Ovary (tissue), 9 donors: Measurements from ENCODE around the gene ZNF699. TPM values are rescaled to one million over a fixed set of nuclear protein-coding genes. Genes with fewer than 3 reads are reported as not detected.

Source experiments
- DNase-seq, 5 donors: peaks; one replicate each; pipeline ENCODE4 v3.0.0-alpha.2; 2019 to 2020
- H3K27ac ChIP-seq, 2 donors: fragments of 200-600 bp; one replicate each; pipeline versions ENCODE4 v1.5.1 to v1.8.0; 2019 to 2022
- H3K27me3 ChIP-seq: fragments of 200-600 bp; one replicate; pipeline ENCODE4 v1.8.0; 2022
- H3K36me3 ChIP-seq: fragments of 200-600 bp; sonication (generic); one replicate; pipeline ENCODE4 v1.5.1; 2019
- H3K4me1 ChIP-seq: one replicate; pipeline ENCODE4 v1.8.1; 2013; ENCODE audit warnings: mild to moderate bottlenecking, moderate library complexity; ENCODE audit not compliant: insufficient read depth
- H3K4me3 ChIP-seq: fragments of 200-600 bp; sonication (generic); one replicate; pipeline ENCODE4 v1.5.1; 2017
- H3K9me3 ChIP-seq, 2 donors: fragments of 200-600 bp in 1 of 2; sonication (generic) in 1 of 2; one replicate each; pipeline versions ENCODE4 v1.5.1 to v1.8.1; 2013 to 2019; ENCODE audit warnings: mild to moderate bottlenecking in 1 of 2, moderate library complexity in 1 of 2
- EP300 ChIP-seq: sonication (generic); formaldehyde crosslinking; IDR thresholded peaks from one replicate; pipeline ENCODE4 v1.6.1; 2017; ENCODE audit warnings: antibody characterized with exemption
- POLR2A ChIP-seq: fragments of 450-650 bp; IDR thresholded peaks from one replicate; pipeline ENCODE4 v1.6.1; 2017; ENCODE audit warnings: antibody characterized with exemption, mild to moderate bottlenecking, moderate library complexity
- WGBS, 3 donors: extraction: QIAGEN DNeasy Blood & Tissue Kit in 1 of 3; methylation state at CpG; one replicate each; pipeline versions ENCODE4 v1.1.5 to v1.1.7; 2013 to 2017; 5-methylcytosine and 5-hydroxymethylcytosine counted together
- intact Hi-C, 4 donors: fragments of 100-400 bp; cut with DNase I; formaldehyde crosslinking; loops; one replicate each; pipeline versions ENCODE4 v1.11.0 to v1.15.1; 2022 to 2023
- polyA plus RNA-seq, 2 donors: library from polyadenylated mRNA; stranded (reverse); fragments of 200-250 nt in 1 of 2; fragments of 350-450 nt in 1 of 2; fragmentation: Illumina TruSeq in 1 of 2; extraction: RNeasy Lipid Tissue Mini Kit (QIAGEN cat#74804) in 1 of 2; gene quantifications; one replicate each; pipeline ENCODE4 v1.2.3, GENCODE V29; 2013 to 2014
- total RNA-seq, 7 donors: library from RNA; depleted of rRNA in 2 of 7; stranded (reverse); fragments of >200 nt in 2 of 7; fragmentation: NEBNext Ultra II Directional in 3 of 7; extraction: Animal tissue kit (Norgen Biotek cat#: 25700) in 3 of 7; gene quantifications; one replicate each; pipeline versions ENCODE4 v1.1.0 to v1.2.4, GENCODE V29; 2016 to 2023
- TF ChIP-seq, protein P1 (sequence below), 3 donors: fragments of 450-650 bp in 2 of 3; fragments of 200-600 bp in 1 of 3; IDR thresholded peaks; one replicate each; pipeline versions ENCODE4 v1.5.1 to v1.8.0; 2016 to 2022; ENCODE audit warnings: antibody characterized with exemption in 3 of 3, mild to moderate bottlenecking in 1 of 3
- donor health status: DM: no; HTN: no; CAD: no; lungs with moderate emphysema.
- donor health status: DM: no; HTN: no; CAD: no.
- donor health status: Bipolar disorder and iron deficiency.
- donor health status: DM: yes; HTN: yes; CAD: no.
- donor health status: DM: no; HTN: no; CAD: no.
- donor health status: DM: yes; HTN: yes; CAD: no.

ZNF699 gene
- total and polyA plus RNA-seq, 9 donors: 3.6 to 31.2 (median 11.3) TPM

GRCh38 chr19:9251236-9251635 is 58.4 kb downstream of the ZNF699 start:
- intact Hi-C loops: no loop called here
- Histone ChIP-seq H3K4me3 (no peak overlapping the region), H3K27ac (no peak overlapping the region), H3K36me3 (no peaks in the 10 kb centered on the region), H3K27me3 (no peaks in the 10 kb centered on the region), H3K4me1 (no peaks in the 10 kb centered on the region), H3K9me3 (no peaks in the 10 kb centered on the region)
- TF ChIP-seq, protein P1, sequence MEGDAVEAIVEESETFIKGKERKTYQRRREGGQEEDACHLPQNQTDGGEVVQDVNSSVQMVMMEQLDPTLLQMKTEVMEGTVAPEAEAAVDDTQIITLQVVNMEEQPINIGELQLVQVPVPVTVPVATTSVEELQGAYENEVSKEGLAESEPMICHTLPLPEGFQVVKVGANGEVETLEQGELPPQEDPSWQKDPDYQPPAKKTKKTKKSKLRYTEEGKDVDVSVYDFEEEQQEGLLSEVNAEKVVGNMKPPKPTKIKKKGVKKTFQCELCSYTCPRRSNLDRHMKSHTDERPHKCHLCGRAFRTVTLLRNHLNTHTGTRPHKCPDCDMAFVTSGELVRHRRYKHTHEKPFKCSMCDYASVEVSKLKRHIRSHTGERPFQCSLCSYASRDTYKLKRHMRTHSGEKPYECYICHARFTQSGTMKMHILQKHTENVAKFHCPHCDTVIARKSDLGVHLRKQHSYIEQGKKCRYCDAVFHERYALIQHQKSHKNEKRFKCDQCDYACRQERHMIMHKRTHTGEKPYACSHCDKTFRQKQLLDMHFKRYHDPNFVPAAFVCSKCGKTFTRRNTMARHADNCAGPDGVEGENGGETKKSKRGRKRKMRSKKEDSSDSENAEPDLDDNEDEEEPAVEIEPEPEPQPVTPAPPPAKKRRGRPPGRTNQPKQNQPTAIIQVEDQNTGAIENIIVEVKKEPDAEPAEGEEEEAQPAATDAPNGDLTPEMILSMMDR (IDR thresholded peaks at IDR 0.05): no peak
- TF ChIP-seq EP300 (no peak), POLR2A (no peak)
- 62 to 78% (median 69%) methylated on average over 5 of the region's 5 CpGs for WGBS, 3 donors
- no peak for DNase-seq

GRCh38 chr19:9250630-9251029 is 59.0 kb downstream of the ZNF699 start, which contains the start of gene OR7E24:
Gene OR7E24, plus strand, starts transcription at chr19:9250930. Its CDS starts 114 bp downstream, at chr19:9251044.
- intact Hi-C loops: no loop called here
- no peak for DNase-seq
- Histone ChIP-seq H3K27ac (no peak within 1 kb of the TSS), H3K4me1 (no peaks in the 10 kb centered on the region), H3K4me3 (no peak within 1 kb of the TSS), H3K36me3 (no peaks in the 10 kb centered on the region), H3K27me3 (no peaks in the 10 kb centered on the region), H3K9me3 (no peaks in the 10 kb centered on the region)
- TF ChIP-seq EP300: no peak
- no peak for TF ChIP-seq POLR2A
- TF ChIP-seq, protein P1 (IDR thresholded peaks at IDR 0.05): no peak
- 55 to 84% (median 72%) methylated on average over 1 of the region's 1 CpG for WGBS, 3 donors

Other genes starting within 250 kb of the ZNF699 start
- gene OR1M1, start 222.8 kb downstream of the ZNF699 start, total RNA-seq: under 1 TPM in 1 of 7 donors, not detected in 6; 0.34 TPM
- gene OR1M1, start 222.8 kb downstream of the ZNF699 start, polyA plus RNA-seq: not detected
- gene OR7G2, start 202.4 kb downstream of the ZNF699 start, total RNA-seq: not detected
- not detected for gene OR7G2, start 202.4 kb downstream of the ZNF699 start, polyA plus RNA-seq
- not detected for gene OR7G1, start 194.1 kb downstream of the ZNF699 start, total RNA-seq
- not detected for gene OR7G1, start 194.1 kb downstream of the ZNF699 start, polyA plus RNA-seq
- not detected for gene OR7G3, start 182.9 kb downstream of the ZNF699 start, total RNA-seq
- gene OR7G3, start 182.9 kb downstream of the ZNF699 start, polyA plus RNA-seq: not detected
- gene ZNF317, start 169.4 kb downstream of the ZNF699 start, total RNA-seq: 10 to 100 TPM; 10.8 to 33.3 (median 27.1) TPM
- gene ZNF317, start 169.4 kb downstream of the ZNF699 start, polyA plus RNA-seq: 10 to 100 TPM; 13.9 to 37.1 TPM
- not detected for gene OR7D2, start 130.9 kb downstream of the ZNF699 start, total RNA-seq
- gene OR7D2, start 130.9 kb downstream of the ZNF699 start, polyA plus RNA-seq: not detected
- gene OR7D4, start 90.2 kb downstream of the ZNF699 start, total RNA-seq: not detected
- gene OR7D4, start 90.2 kb downstream of the ZNF699 start, polyA plus RNA-seq: not detected
- gene OR7E24, start 58.9 kb downstream of the ZNF699 start, total RNA-seq: not detected
- not detected for gene OR7E24, start 58.9 kb downstream of the ZNF699 start, polyA plus RNA-seq
- gene ZNF559, start 14.3 kb upstream of the ZNF699 start, total RNA-seq: 10 to 100 TPM; 22.7 to 45.3 (median 28.1) TPM
- 10 to 100 TPM; 24.5 to 25.0 TPM for gene ZNF559, start 14.3 kb upstream of the ZNF699 start, polyA plus RNA-seq
- 1 to 10 TPM; 3.0 to 7.1 (median 5.7) TPM for gene ZNF177, start 53.2 kb upstream of the ZNF699 start, total RNA-seq
- gene ZNF177, start 53.2 kb upstream of the ZNF699 start, polyA plus RNA-seq: 1 to 10 TPM; 4.8 to 7.8 TPM
- gene ZNF266, start 125.7 kb upstream of the ZNF699 start, total RNA-seq: 10 to 100 TPM; 15.5 to 24.3 (median 22.9) TPM
- 10 to 100 TPM; 23.0 to 27.6 TPM for gene ZNF266, start 125.7 kb upstream of the ZNF699 start, polyA plus RNA-seq
- gene ZNF560, start 188.8 kb upstream of the ZNF699 start, total RNA-seq: under 1 TPM in 4 of 7 donors, not detected in 3; 0.10 to 0.38 (median 0.24) TPM
- under 1 TPM; 0.07 to 0.32 TPM for gene ZNF560, start 188.8 kb upstream of the ZNF699 start, polyA plus RNA-seq
- 10 to 100 TPM; 12.9 to 35.1 (median 29.3) TPM for gene ZNF426, start 228.8 kb upstream of the ZNF699 start, total RNA-seq
- 10 to 100 TPM in 1 of 2 donors, 1 to 10 TPM in 1; 7.7 to 16.9 TPM for gene ZNF426, start 228.8 kb upstream of the ZNF699 start, polyA plus RNA-seq